GM21737 (cell line): Measurements from ENCODE around the gene TASOR2.

Experiments
- ATAC-seq: cut with Tn5 transposase; IDR thresholded peaks from one replicate; pipeline ENCODE4 v1.9.1; 2021; ENCODE audit warnings: mild to moderate bottlenecking, moderate library complexity; ENCODE audit not compliant: unreplicated experiment

Gene TASOR2

GRCh38 chr10:5684318-5684970 lies at the start of gene TASOR2:
Gene TASOR2, plus strand, starts transcription at chr10:5684838. Its CDS starts 35,805 bp downstream, at chr10:5720643.
- ATAC-seq: peak; percentile 66

GRCh38 chr10:5634918-5635317 lies 49.7 kb upstream of the TASOR2 start:
- no peak for ATAC-seq

GRCh38 chr10:5638494-5638893 lies 46.1 kb upstream of the TASOR2 start:
- no peak for ATAC-seq

- no peak for ATAC-seq
Measured at GRCh38 chr10:5639066-5639465, 45.6 kb upstream of the TASOR2 start.

GRCh38 chr10:5640036-5640435 lies 44.6 kb upstream of the TASOR2 start:
- ATAC-seq: no peak

- no peak for ATAC-seq
Measured at GRCh38 chr10:5640501-5640900, 44.1 kb upstream of the TASOR2 start.

GRCh38 chr10:5641501-5641900 lies 43.1 kb upstream of the TASOR2 start:
- no peak for ATAC-seq

- ATAC-seq: no peak
Measured at GRCh38 chr10:5643346-5644067, 41.1 kb upstream of the TASOR2 start.

- no peak for ATAC-seq
Measured at GRCh38 chr10:5644930-5645329, 39.7 kb upstream of the TASOR2 start.

- no peak for ATAC-seq
Measured at GRCh38 chr10:5645375-5645774, 39.3 kb upstream of the TASOR2 start.

- no peak for ATAC-seq
Measured at GRCh38 chr10:5645944-5646617, 38.6 kb upstream of the TASOR2 start.

GRCh38 chr10:5647507-5648240 lies 37.0 kb upstream of the TASOR2 start:
- ATAC-seq: no peak

GRCh38 chr10:5648494-5649457 lies 35.9 kb upstream of the TASOR2 start:
- no peak for ATAC-seq

GRCh38 chr10:5649746-5650145 lies 34.9 kb upstream of the TASOR2 start:
- no peak for ATAC-seq

GRCh38 chr10:5650664-5651387 lies 33.8 kb upstream of the TASOR2 start:
- ATAC-seq: no peak

GRCh38 chr10:5651388-5651764 lies 33.3 kb upstream of the TASOR2 start:
- ATAC-seq: no peak

- ATAC-seq: no peak
Measured at GRCh38 chr10:5652746-5653145, 31.9 kb upstream of the TASOR2 start.

GRCh38 chr10:5654218-5654755 lies 30.4 kb upstream of the TASOR2 start:
- ATAC-seq: no peak

GRCh38 chr10:5655121-5655520 lies 29.5 kb upstream of the TASOR2 start:
- ATAC-seq: no peak
